ENCODE results near the gene KLHDC8B.
A peak's percentile ranks its signal among the peaks of the same experiment; 100 is the strongest.

The KLHDC8B gene

GRCh38 chr3:49158792-49159191, 12.6 kb upstream of the KLHDC8B start:
- DNase-seq (ENCODE audit: low read depth) = no peak

- no peak for DNase-seq (ENCODE audit: low read depth)
These were observed 10.2 kb upstream of the KLHDC8B start for GRCh38 chr3:49161197-49161596.

GRCh38 chr3:49161808-49162530, 9.4 kb upstream of the KLHDC8B start:
- DNase-seq (ENCODE audit: low read depth) = no peak

GRCh38 chr3:49162751-49163419, 8.5 kb upstream of the KLHDC8B start:
- DNase-seq (ENCODE audit: low read depth) = no peak

GRCh38 chr3:49163609-49164008, 7.8 kb upstream of the KLHDC8B start:
- DNase-seq (ENCODE audit: low read depth) = no peak

GRCh38 chr3:49164983-49165720, 6.2 kb upstream of the KLHDC8B start:
- DNase-seq (ENCODE audit: low read depth) = no peak

GRCh38 chr3:49165771-49166751, 5.3 kb upstream of the KLHDC8B start, which contains the start of gene CCDC71:
Gene CCDC71, minus strand, starts transcription at chr3:49166331. Its CDS starts 2,123 bp downstream, at chr3:49164208.
- peak; percentile 65 for DNase-seq (ENCODE audit: low read depth)

GRCh38 chr3:49166752-49167556, 4.4 kb upstream of the KLHDC8B start:
- no peak for DNase-seq (ENCODE audit: low read depth)

GRCh38 chr3:49170744-49171118, 667 bp upstream of the KLHDC8B start:
- DNase-seq (ENCODE audit: low read depth) = no peak

GRCh38 chr3:49171775-49172500, 540 bp downstream of the KLHDC8B start:
- no peak for DNase-seq (ENCODE audit: low read depth)

GRCh38 chr3:49172551-49173041, 1.2 kb downstream of the KLHDC8B start:
- no peak for DNase-seq (ENCODE audit: low read depth)

GRCh38 chr3:49173116-49173791, 1.9 kb downstream of the KLHDC8B start:
- no peak for DNase-seq (ENCODE audit: low read depth)

GRCh38 chr3:49173792-49174170, 2.4 kb downstream of the KLHDC8B start:
- no peak for DNase-seq (ENCODE audit: low read depth)

GRCh38 chr3:49174397-49174985, 3.1 kb downstream of the KLHDC8B start:
- DNase-seq (ENCODE audit: low read depth) = no peak

GRCh38 chr3:49175530-49175929, 4.1 kb downstream of the KLHDC8B start:
- DNase-seq (ENCODE audit: low read depth) = no peak

GRCh38 chr3:49177073-49177472, 5.7 kb downstream of the KLHDC8B start:
- no peak for DNase-seq (ENCODE audit: low read depth)

- no peak for DNase-seq (ENCODE audit: low read depth)
These were observed 8.7 kb downstream of the KLHDC8B start for GRCh38 chr3:49180116-49180515.

GRCh38 chr3:49181351-49181750, 10.0 kb downstream of the KLHDC8B start:
- no peak for DNase-seq (ENCODE audit: low read depth)

- DNase-seq (ENCODE audit: low read depth) = no peak
These were observed 11.3 kb downstream of the KLHDC8B start for GRCh38 chr3:49182682-49183081.

Measured in CMK (cell line).